ENCODE measurements around the gene ANKRD33B. TPM values are rescaled to one million over a fixed set of nuclear protein-coding genes. Genes with fewer than 3 reads are reported as not detected.

ANKRD33B gene
- total RNA-seq, 1 donor from 2014 or later: 0.84 TPM

DNA sequence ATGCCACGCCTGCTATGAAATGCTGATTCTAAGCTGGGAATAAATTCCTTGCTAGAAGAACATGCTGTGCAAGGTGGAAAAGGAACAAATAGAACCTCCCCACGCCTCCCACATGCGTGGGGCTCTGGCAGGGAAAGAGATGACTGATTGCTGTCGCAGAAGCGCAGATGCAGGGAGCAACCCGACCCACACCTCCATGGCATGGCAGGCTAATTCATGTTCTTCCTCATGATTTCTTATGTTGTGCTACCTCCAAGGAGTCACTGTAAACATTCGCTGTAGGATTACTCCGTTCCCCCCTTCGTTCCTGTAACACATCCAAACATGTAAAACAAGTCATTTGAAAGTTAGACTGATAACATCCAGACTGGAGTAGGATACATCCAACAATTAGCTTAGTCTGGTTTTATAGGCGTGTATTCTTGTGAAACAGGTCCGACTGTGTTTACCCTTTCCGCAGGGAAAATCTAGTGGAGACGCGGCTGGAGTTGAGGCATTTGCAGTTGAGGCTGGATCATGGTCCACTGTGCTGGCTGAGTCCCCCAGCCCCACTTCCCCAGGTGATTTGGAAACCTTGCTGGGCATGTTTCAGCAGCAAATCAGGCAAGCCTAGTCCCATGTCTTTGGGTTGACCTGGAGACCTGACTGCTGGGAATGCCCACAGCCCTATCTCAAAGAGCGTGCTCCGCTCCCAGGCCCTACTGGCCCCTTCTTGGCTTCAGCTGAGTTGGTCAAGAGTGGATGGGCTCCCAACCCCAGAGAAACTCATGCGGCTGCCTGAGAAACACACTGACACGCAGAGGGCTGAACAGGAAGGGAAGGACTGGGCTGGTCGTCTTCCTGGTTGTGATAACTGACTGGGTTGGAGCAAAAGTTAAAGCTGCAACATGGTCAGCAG, 24.8 kb upstream of the ANKRD33B start:
- H3K27me3 Mint-ChIP-seq (ENCODE audit: low read depth): peaks cover 34% of the 10 kb centered on the region
- no peaks in the 10 kb centered on the region for H3K36me3 Mint-ChIP-seq (ENCODE audit: low read depth)
- no peak overlapping the region for H3K4me3 Mint-ChIP-seq
- TF ChIP-seq, protein P1, sequence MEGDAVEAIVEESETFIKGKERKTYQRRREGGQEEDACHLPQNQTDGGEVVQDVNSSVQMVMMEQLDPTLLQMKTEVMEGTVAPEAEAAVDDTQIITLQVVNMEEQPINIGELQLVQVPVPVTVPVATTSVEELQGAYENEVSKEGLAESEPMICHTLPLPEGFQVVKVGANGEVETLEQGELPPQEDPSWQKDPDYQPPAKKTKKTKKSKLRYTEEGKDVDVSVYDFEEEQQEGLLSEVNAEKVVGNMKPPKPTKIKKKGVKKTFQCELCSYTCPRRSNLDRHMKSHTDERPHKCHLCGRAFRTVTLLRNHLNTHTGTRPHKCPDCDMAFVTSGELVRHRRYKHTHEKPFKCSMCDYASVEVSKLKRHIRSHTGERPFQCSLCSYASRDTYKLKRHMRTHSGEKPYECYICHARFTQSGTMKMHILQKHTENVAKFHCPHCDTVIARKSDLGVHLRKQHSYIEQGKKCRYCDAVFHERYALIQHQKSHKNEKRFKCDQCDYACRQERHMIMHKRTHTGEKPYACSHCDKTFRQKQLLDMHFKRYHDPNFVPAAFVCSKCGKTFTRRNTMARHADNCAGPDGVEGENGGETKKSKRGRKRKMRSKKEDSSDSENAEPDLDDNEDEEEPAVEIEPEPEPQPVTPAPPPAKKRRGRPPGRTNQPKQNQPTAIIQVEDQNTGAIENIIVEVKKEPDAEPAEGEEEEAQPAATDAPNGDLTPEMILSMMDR (conservative IDR thresholded peaks at IDR 0.05): no peak
- peaks cover 3% of the 10 kb centered on the region for H3K4me1 Mint-ChIP-seq
- H3K9me3 Mint-ChIP-seq: no peaks in the 10 kb centered on the region
- DNase-seq (ENCODE audit: low read depth, low spot score): no peak
- no peak overlapping the region for H3K27ac Mint-ChIP-seq (ENCODE audit: unreplicated experiment)

DNA sequence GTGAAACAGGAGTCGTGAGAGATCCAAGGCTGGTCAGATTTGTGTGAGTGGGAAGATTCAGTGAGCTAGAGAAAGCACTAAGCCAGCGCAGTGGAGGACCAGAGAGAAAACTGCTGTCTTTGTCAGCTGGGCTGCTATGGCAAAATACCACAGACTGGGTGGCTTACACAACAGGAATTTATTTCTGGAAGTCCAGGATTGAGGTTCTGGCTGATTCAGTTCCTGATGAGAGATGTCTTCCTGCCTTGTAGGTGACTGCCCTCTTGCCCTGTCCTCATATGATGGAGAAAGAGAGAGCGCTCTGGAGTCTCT, 24.2 kb upstream of the ANKRD33B start:
- Mint-ChIP-seq H3K27me3 (ENCODE audit: low read depth) (peaks cover 40% of the 10 kb centered on the region), H3K4me3 (no peak overlapping the region), H3K36me3 (ENCODE audit: low read depth) (no peaks in the 10 kb centered on the region), H3K27ac (ENCODE audit: unreplicated experiment) (no peak overlapping the region), H3K4me1 (peaks cover 3% of the 10 kb centered on the region), H3K9me3 (no peaks in the 10 kb centered on the region)
- TF ChIP-seq, protein P1 (conservative IDR thresholded peaks at IDR 0.05): no peak
- DNase-seq (ENCODE audit: low read depth, low spot score): no peak

DNA sequence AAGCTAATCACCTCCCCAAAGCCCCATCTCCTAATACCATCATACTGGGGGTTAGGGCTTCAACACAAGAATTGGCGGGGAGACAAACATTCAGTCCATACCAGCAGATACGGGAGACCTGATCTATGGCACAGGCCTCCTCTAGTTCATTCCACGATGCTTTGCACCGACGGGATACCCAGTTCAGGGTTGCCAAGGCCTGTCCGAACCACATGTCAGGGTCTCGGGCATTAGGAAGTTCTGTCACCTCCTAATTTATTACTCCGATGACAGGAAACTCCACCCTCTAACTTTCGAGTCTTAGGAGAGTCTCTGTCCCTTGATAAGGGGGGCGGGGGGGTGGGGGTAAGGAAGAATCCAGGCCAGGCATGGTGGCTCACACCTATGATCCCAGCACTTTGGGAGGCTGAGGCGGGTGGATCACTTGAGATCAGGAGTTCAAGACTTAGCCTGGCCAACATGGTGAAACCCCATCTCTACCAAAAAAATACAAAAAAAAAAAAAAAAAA, 23.8 kb upstream of the ANKRD33B start:
- Mint-ChIP-seq H3K27ac (ENCODE audit: unreplicated experiment) (no peak overlapping the region), H3K36me3 (ENCODE audit: low read depth) (no peaks in the 10 kb centered on the region), H3K27me3 (ENCODE audit: low read depth) (peaks cover 43% of the 10 kb centered on the region), H3K4me1 (peaks cover 3% of the 10 kb centered on the region), H3K9me3 (no peaks in the 10 kb centered on the region), H3K4me3 (no peak overlapping the region)
- DNase-seq (ENCODE audit: low read depth, low spot score): no peak
- TF ChIP-seq, protein P1 (conservative IDR thresholded peaks at IDR 0.05): no peak

GRCh38 chr5:10540951-10541646, 22.8 kb upstream of the ANKRD33B start:
- Mint-ChIP-seq H3K4me3 (no peak overlapping the region), H3K27ac (ENCODE audit: unreplicated experiment) (no peak overlapping the region), H3K9me3 (no peaks in the 10 kb centered on the region), H3K27me3 (ENCODE audit: low read depth) (peaks cover 51% of the 10 kb centered on the region), H3K36me3 (ENCODE audit: low read depth) (no peaks in the 10 kb centered on the region), H3K4me1 (peaks cover 3% of the 10 kb centered on the region)
- no peak for DNase-seq (ENCODE audit: low read depth, low spot score)
- TF ChIP-seq, protein P1 (conservative IDR thresholded peaks at IDR 0.05): no peak

- no peaks in the 10 kb centered on the region for H3K9me3 Mint-ChIP-seq
- H3K4me1 Mint-ChIP-seq: peaks cover 2% of the 10 kb centered on the region
- no peaks in the 10 kb centered on the region for H3K36me3 Mint-ChIP-seq (ENCODE audit: low read depth)
- H3K27ac Mint-ChIP-seq (ENCODE audit: unreplicated experiment): no peak overlapping the region
- DNase-seq (ENCODE audit: low read depth, low spot score): no peak
- TF ChIP-seq, protein P1 (conservative IDR thresholded peaks at IDR 0.05): no peak
- H3K4me3 Mint-ChIP-seq: no peak overlapping the region
- peaks cover 57% of the 10 kb centered on the region for H3K27me3 Mint-ChIP-seq (ENCODE audit: low read depth)
These were observed 21.8 kb upstream of the ANKRD33B start for GRCh38 chr5:10542055-10542550.

All from neural crest cell (in vitro differentiated cells).